Calu3 (cell line): ENCODE results near the gene DLX4. TPM values are rescaled to one million over a fixed set of nuclear protein-coding genes. Genes with fewer than 3 reads are reported as not detected.

Source experiments
- BruUV-seq: library from RNA; stranded (reverse); fragments of 400-500 nt; replicated peaks from 2 replicates; lab custom pipeline; 2021; lab: Mats Ljungman, UMichigan
- CTCF ChIA-PET: fragments of 300-600 bp; sonication (Branson Sonifier 250); formaldehyde crosslinking; loops from one replicate; lab custom pipeline; 2022; ENCODE audit warnings: antibody characterized with exemption; lab: Charles Lee
- DNase-seq: peaks from one replicate; pipeline ENCODE4 v3.0.0; 2022
- H3K27ac Mint-ChIP-seq: one replicate; pipeline ENCODE4 v1.8.0; 2022; ENCODE audit warnings: mixed read lengths; ENCODE audit not compliant: unreplicated experiment
- H3K27me3 Mint-ChIP-seq: one replicate; pipeline ENCODE4 v1.8.0; 2022; ENCODE audit warnings: mixed read lengths; ENCODE audit not compliant: unreplicated experiment
- H3K36me3 Mint-ChIP-seq: one replicate; pipeline ENCODE4 v1.8.0; 2022; ENCODE audit warnings: mild to moderate bottlenecking, moderate library complexity, mixed read lengths; ENCODE audit not compliant: insufficient read depth, unreplicated experiment
- H3K4me1 Mint-ChIP-seq: one replicate; pipeline ENCODE4 v1.8.0; 2022; ENCODE audit warnings: mild to moderate bottlenecking, low read depth, mixed read lengths; ENCODE audit not compliant: unreplicated experiment
- H3K4me3 Mint-ChIP-seq: one replicate; pipeline ENCODE4 v1.8.0; 2022; ENCODE audit warnings: mild to moderate bottlenecking, low read depth, moderate library complexity, mixed read lengths; ENCODE audit not compliant: unreplicated experiment
- H3K9me3 Mint-ChIP-seq: one replicate; pipeline ENCODE4 v1.8.0; 2022; ENCODE audit warnings: low read depth, mixed read lengths; ENCODE audit not compliant: unreplicated experiment
- intact Hi-C: fragments of 100-400 bp; cut with micrococcal nuclease; formaldehyde crosslinking; loops from one replicate; pipeline ENCODE4 v1.10.0; 2022; ENCODE audit not compliant: unreplicated experiment
- total RNA-seq: library from RNA; stranded (reverse); gene quantifications from 2 replicates; pipeline ENCODE4 v1.2.3, GENCODE V29; 2022
- TF ChIP-seq, protein P1 (sequence below): fragments of 200-600 bp; IDR thresholded peaks from one replicate; pipeline ENCODE4 v1.8.0; 2022; ENCODE audit warnings: antibody characterized with exemption; ENCODE audit not compliant: unreplicated experiment

DLX4 gene
- total RNA-seq, 1 experiment from 2014 or later: 2.5 TPM

DNA sequence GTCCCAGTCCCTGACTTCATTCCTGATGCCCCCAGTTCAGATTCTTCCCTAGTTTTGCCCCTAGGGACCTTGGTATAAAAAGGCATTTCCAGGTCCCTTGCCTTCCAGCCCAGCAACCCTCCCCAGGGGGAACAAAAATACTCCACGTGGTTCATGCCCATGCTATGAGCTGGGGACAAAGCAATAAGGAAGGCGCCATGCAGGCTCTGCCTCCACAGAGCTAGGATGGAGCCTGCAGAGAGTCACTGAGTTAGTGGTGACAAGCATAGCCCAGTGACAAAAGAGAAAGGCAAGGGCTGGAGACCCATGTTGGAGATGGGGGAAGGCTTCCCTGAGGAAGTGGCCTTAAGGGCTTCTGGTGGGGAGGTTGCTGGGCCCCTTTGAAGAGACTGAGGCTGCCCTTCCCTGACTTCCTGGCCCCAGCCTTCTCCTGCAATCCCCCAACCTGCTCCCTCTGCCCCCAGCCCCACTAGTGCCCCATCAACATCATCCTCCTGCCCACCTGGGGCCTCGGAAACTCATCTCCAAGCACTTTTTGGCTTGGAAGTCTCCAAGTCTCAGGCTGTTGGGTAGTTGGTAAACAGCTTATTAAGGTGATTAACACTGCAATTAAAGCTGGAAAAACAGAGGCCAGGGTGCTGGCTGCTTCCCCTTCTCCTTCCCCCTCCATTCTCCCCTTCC lies 16.5 kb downstream of the DLX4 start:
- no peaks in the 10 kb centered on the region for H3K9me3 Mint-ChIP-seq
- H3K36me3 Mint-ChIP-seq: peaks cover 8% of the 10 kb centered on the region
- DNase-seq: no peak
- H3K4me1 Mint-ChIP-seq: peaks cover 18% of the 10 kb centered on the region
- H3K4me3 Mint-ChIP-seq: no peak overlapping the region
- TF ChIP-seq, protein P1, sequence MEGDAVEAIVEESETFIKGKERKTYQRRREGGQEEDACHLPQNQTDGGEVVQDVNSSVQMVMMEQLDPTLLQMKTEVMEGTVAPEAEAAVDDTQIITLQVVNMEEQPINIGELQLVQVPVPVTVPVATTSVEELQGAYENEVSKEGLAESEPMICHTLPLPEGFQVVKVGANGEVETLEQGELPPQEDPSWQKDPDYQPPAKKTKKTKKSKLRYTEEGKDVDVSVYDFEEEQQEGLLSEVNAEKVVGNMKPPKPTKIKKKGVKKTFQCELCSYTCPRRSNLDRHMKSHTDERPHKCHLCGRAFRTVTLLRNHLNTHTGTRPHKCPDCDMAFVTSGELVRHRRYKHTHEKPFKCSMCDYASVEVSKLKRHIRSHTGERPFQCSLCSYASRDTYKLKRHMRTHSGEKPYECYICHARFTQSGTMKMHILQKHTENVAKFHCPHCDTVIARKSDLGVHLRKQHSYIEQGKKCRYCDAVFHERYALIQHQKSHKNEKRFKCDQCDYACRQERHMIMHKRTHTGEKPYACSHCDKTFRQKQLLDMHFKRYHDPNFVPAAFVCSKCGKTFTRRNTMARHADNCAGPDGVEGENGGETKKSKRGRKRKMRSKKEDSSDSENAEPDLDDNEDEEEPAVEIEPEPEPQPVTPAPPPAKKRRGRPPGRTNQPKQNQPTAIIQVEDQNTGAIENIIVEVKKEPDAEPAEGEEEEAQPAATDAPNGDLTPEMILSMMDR: no peak
- CTCF ChIA-PET: interaction anchor here (1.1 kb wide), 1 partner anchor 11 kb away, joined by 4 read pairs; no protein-coding TSS in a partner anchor
- no TSS peak for BruUV-seq
- intact Hi-C loops: no loop called here
- H3K27me3 Mint-ChIP-seq: peaks cover 100% of the 10 kb centered on the region
- H3K27ac Mint-ChIP-seq: no peak overlapping the region

GRCh38 chr17:49986396-49987289 lies 17.7 kb downstream of the DLX4 start:
- TF ChIP-seq, protein P1: no peak
- no peaks in the 10 kb centered on the region for H3K9me3 Mint-ChIP-seq
- DNase-seq: no peak
- intact Hi-C loops: no loop called here
- peaks cover 100% of the 10 kb centered on the region for H3K27me3 Mint-ChIP-seq
- H3K36me3 Mint-ChIP-seq: peaks cover 8% of the 10 kb centered on the region
- BruUV-seq: no TSS peak
- H3K27ac Mint-ChIP-seq: no peak overlapping the region
- H3K4me1 Mint-ChIP-seq: peaks cover 18% of the 10 kb centered on the region
- no peak overlapping the region for H3K4me3 Mint-ChIP-seq
- CTCF ChIA-PET: interaction anchor here (0.8 to 1.1 kb wide), 2 partner anchors 10 to 99 kb away, joined by 3 to 4 read pairs; no protein-coding TSS in a partner anchor

GRCh38 chr17:49987290-49987585 lies 18.2 kb downstream of the DLX4 start:
- Mint-ChIP-seq H3K27ac (no peak overlapping the region), H3K36me3 (peaks cover 8% of the 10 kb centered on the region), H3K9me3 (no peaks in the 10 kb centered on the region), H3K4me3 (no peak overlapping the region), H3K27me3 (peaks cover 100% of the 10 kb centered on the region), H3K4me1 (peaks cover 18% of the 10 kb centered on the region)
- BruUV-seq: no TSS peak
- intact Hi-C loops: no loop called here
- TF ChIP-seq, protein P1: no peak
- no peak for DNase-seq
- CTCF ChIA-PET: no interaction called here

DNA sequence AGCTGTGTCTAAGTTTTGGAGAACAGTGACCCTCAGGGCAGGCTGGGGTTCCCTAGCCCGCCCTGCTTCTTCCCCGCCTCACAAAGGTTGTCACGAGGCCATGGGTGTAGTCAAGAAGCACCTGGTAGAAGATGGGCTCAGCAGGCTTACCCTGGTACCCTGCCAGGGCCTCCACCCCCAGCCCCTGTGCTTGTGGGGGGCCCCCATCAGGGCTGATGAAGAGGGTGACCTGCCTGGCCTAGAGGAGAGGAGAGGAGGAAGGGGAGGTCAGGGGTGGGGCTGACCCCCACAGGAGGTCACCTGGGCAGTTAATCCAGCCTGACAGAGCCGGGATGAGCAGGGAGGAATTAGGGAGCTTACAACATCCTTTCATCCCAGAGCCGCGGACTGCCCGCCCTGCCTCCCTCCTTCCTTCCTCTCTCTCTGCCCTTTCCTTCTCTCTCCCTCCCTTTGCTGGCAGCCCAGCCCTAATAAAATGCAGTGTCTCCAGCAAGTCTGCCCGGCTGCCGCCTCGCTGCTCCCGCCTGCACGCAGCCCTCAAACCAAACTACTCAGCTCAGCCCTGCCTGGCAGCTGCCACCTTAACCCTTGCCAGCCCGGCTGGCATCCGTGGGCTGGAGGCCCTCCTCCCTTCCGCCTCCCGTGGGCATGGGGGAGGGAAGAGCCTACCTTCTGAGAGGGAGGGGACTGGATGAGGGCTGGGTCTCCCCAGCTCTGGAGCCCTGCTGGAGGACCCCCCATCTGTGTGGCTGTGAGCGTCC lies 18.9 kb downstream of the DLX4 start:
- peaks cover 8% of the 10 kb centered on the region for H3K36me3 Mint-ChIP-seq
- BruUV-seq: no TSS peak
- H3K27ac Mint-ChIP-seq: no peak overlapping the region
- peaks cover 100% of the 10 kb centered on the region for H3K27me3 Mint-ChIP-seq
- TF ChIP-seq, protein P1: no peak
- CTCF ChIA-PET: interaction anchor here (1.0 kb wide), 1 partner anchor 35 kb away, joined by 3 read pairs; no protein-coding TSS in a partner anchor
- DNase-seq: peak; percentile 41
- intact Hi-C loops: no loop called here
- no peak overlapping the region for H3K4me3 Mint-ChIP-seq
- no peaks in the 10 kb centered on the region for H3K9me3 Mint-ChIP-seq
- peaks cover 18% of the 10 kb centered on the region for H3K4me1 Mint-ChIP-seq
